ENCODE data around the gene SMC1A. TPM values are rescaled to one million over a fixed set of nuclear protein-coding genes. Genes with fewer than 3 reads are reported as not detected.

Gene SMC1A
- total and polyA plus RNA-seq, 10 of the 15 experiments (the other 5 are each of a cell fraction or from before 2014, with no cell fraction given): 25.6 to 158 (median 78.0) TPM

GRCh38 chrX:53332204-53332603 is 90.2 kb downstream of the SMC1A start (continued):
- TF ChIP-seq ZNF592 (IDR thresholded peaks at IDR 0.05) (no peak), SUPT20H (IDR thresholded peaks at IDR 0.05; ENCODE audit: borderline replicate concordance, control insufficient read depth, low read depth, low read length) (no peak), SMC3 (IDR thresholded peaks at IDR 0.05; ENCODE audit: borderline replicate concordance, low read length) (no peak)

- WGBS (ENCODE audit: insufficient coverage, insufficient replicate concordance, low lambda C conversion rate, missing lambda C conversion rate): 42% methylated on average over 10 of the region's 10 CpGs
- FAIRE-seq (no peak), DNase-seq (ENCODE audit: low read depth, low spot score) (no peak), ATAC-seq (no peak)
- no peaks in the 10 kb centered on the region for H3K9me3 ChIP-seq (replicated peaks; ENCODE audit: control insufficient read depth, insufficient read depth, low read length)
- H2AFZ ChIP-seq (ENCODE audit: control insufficient read depth, low read depth, low read length): no peak overlapping the region
- no peaks in the 10 kb centered on the region for H3K36me3 ChIP-seq (ENCODE audit: control insufficient read depth in 2 of 2, insufficient read depth in 2 of 2, low read length in 1 of 2)
- TF ChIP-seq SMAD5 (IDR thresholded peaks at IDR 0.05; ENCODE audit: low read depth) (no peak), RUNX3 (IDR thresholded peaks at IDR 0.05; ENCODE audit: low read length) (no peak), POU2F2 (IDR thresholded peaks at IDR 0.05; ENCODE audit: borderline replicate concordance, low read depth, low read length) (no peak), RELA (IDR thresholded peaks at IDR 0.05; ENCODE audit: borderline replicate concordance, partially characterized antibody) (no peak)
- ChIA-PET CTCF (interaction anchor here (5.6 kb wide), 1 partner anchor 15 kb away, joined by 66 read pairs; no protein-coding TSS in a partner anchor), POLR2A (no interaction called here), SMC1A (ENCODE audit: uncharacterized antibody, unreplicated experiment) (no interaction called here), RAD21 (ENCODE audit: unreplicated experiment) (no interaction called here)
- no peak overlapping the region for H3K4me3 ChIP-seq
- no peak overlapping the region for H3K27ac ChIP-seq (ENCODE audit: control insufficient read depth, insufficient read depth)
- H3K9ac ChIP-seq (ENCODE audit: control insufficient read depth, insufficient read depth, low read length): no peak overlapping the region
- in situ Hi-C loops (cut with MboI): no loop called here
- H3K4me1 ChIP-seq (ENCODE audit: control insufficient read depth, insufficient read depth, low read length): no peaks in the 10 kb centered on the region
- no TSS peak for BruUV-seq (replicated peaks)
- no peak overlapping the region for H3K4me2 ChIP-seq (ENCODE audit: control insufficient read depth, insufficient read depth)
- no peaks in the 10 kb centered on the region for H4K20me1 ChIP-seq (ENCODE audit: control insufficient read depth, insufficient read depth)
- intact Hi-C loops (cut with micrococcal nuclease; ENCODE audit: unreplicated experiment): no loop called here
- H3K79me2 ChIP-seq (ENCODE audit: control insufficient read depth, insufficient read depth, low read length): no peaks in the 10 kb centered on the region
- peaks cover 0 to 2% of the 10 kb centered on the region in 2 experiments; a peak in 2 of 4 replicates for H3K27me3 ChIP-seq (replicated peaks in 1 of 2; ENCODE audit: control insufficient read depth in 2 of 2, insufficient read depth in 2 of 2, low read length in 1 of 2)
Observed at GRCh38 chrX:53330331-53330730, 92.1 kb downstream of the SMC1A start.
